HG03066 (cell line): ENCODE data around the gene ZNF311.
"Not testable (repeated sequence)": the region's sequence is repeated elsewhere in the genome, so short reads cannot be mapped to it uniquely, and the experiment has no call there.

Experiments used
- ATAC-seq: cut with Tn5 transposase; IDR thresholded peaks from one replicate; pipeline ENCODE4 v1.9.1; 2021; ENCODE audit warnings: low read depth; ENCODE audit not compliant: unreplicated experiment

Gene ZNF311

GRCh38 chr6:28983838-28984237 is 21.3 kb downstream of the ZNF311 start:
- no peak for ATAC-seq

- ATAC-seq: no peak
Observed at GRCh38 chr6:28982476-28983266, 22.4 kb downstream of the ZNF311 start.

- ATAC-seq: peak; percentile 49
Observed at GRCh38 chr6:28981833-28982475, 23.2 kb downstream of the ZNF311 start.

- no peak for ATAC-seq
Observed at GRCh38 chr6:28981431-28981832, 23.7 kb downstream of the ZNF311 start.

GRCh38 chr6:28980852-28981430 is 24.2 kb downstream of the ZNF311 start:
- ATAC-seq: no peak

- ATAC-seq: no peak
Observed at GRCh38 chr6:28980137-28980851, 24.8 kb downstream of the ZNF311 start.

- ATAC-seq: no peak
Observed at GRCh38 chr6:28979679-28980078, 25.4 kb downstream of the ZNF311 start.

- ATAC-seq: no peak
Observed at GRCh38 chr6:28978959-28979561, 26.1 kb downstream of the ZNF311 start.

- no peak for ATAC-seq
Observed at GRCh38 chr6:28978133-28978491, 27.0 kb downstream of the ZNF311 start.

GRCh38 chr6:28977341-28978132 is 27.6 kb downstream of the ZNF311 start:
- ATAC-seq: no peak

- ATAC-seq: no peak
Observed at GRCh38 chr6:28976677-28977076, 28.4 kb downstream of the ZNF311 start.

- no peak for ATAC-seq
Observed at GRCh38 chr6:28974505-28974904, 30.6 kb downstream of the ZNF311 start.

GRCh38 chr6:28970056-28970455 is 35.1 kb downstream of the ZNF311 start:
- ATAC-seq: not testable (repeated sequence)

- no peak for ATAC-seq
Observed at GRCh38 chr6:28969129-28969528, 36.0 kb downstream of the ZNF311 start.

GRCh38 chr6:28968476-28968875 is 36.6 kb downstream of the ZNF311 start:
- no peak for ATAC-seq

GRCh38 chr6:28965706-28966105 is 39.4 kb downstream of the ZNF311 start:
- ATAC-seq: no peak

GRCh38 chr6:28960846-28961500 is 44.1 kb downstream of the ZNF311 start:
- ATAC-seq: no peak

GRCh38 chr6:28958561-28959243 is 46.4 kb downstream of the ZNF311 start:
- not testable (repeated sequence) for ATAC-seq

- ATAC-seq: not testable (repeated sequence)
Observed at GRCh38 chr6:28957795-28958314, 47.3 kb downstream of the ZNF311 start.
